HepG2 (cell line): Measurements from ENCODE around the gene ADI1. TPM values are rescaled to one million over a fixed set of nuclear protein-coding genes. Genes with fewer than 3 reads are reported as not detected.
A peak's percentile ranks its signal among the peaks of the same experiment; 100 is the strongest.

ENCODE experiments used
- ATAC-seq: fragments of 200-7000 bp; cut with Tn5 transposase; 3 replicates; pipeline ENCODE4 v1.9.1; 2020; ENCODE audit warnings: mild to moderate bottlenecking, moderate library complexity
- BruUV-seq: library from RNA; stranded (reverse); fragments of 400-500 nt; replicated peaks from 2 replicates; lab custom pipeline; 2021; lab: Mats Ljungman, UMichigan
- CTCF ChIA-PET: fragments of 300-600 bp; formaldehyde crosslinking; extraction: SDS; loops from one replicate; lab custom pipeline; 2021; ENCODE audit warnings: low total read pairs, inconsistent platforms, low intra/inter-chr PET ratio; lab: Yijun Ruan, JAX
- POLR2A ChIA-PET: fragments of 350-600 bp; sonication (Branson Sonifier 250); formaldehyde crosslinking; loops from one replicate; lab custom pipeline; 2020; ENCODE audit warnings: antibody characterized with exemption, inconsistent platforms; lab: Yijun Ruan, JAX
- DNase-seq: peaks from one replicate; pipeline ENCODE4 v3.0.0-alpha.2; 2015; ENCODE audit warnings: low spot score
- FAIRE-seq: peaks from 3 replicates; lab custom pipeline; 2011; peaks lifted over from hg19 to GRCh38; lab: Jason Lieb, UNC
- H2AFZ ChIP-seq: one replicate; pipeline ENCODE4 v1.6.1; 2011; ENCODE audit warnings: low read length, inconsistent platforms
- H3K27ac ChIP-seq: fragments of 300-600 bp; 3 replicates; pipeline ENCODE4 v1.8.0; 2011; ENCODE audit warnings: mixed run types, mild to moderate bottlenecking, mixed read lengths, low read length, inconsistent platforms; ENCODE audit not compliant: insufficient read depth; ENCODE audit errors: extremely low read length
- H3K27me3 ChIP-seq, 2 experiments: fragments of 200-600 bp in 1 of 2; 2 replicates in 1 of 2; 3 replicates in 1 of 2; pipeline versions ENCODE4 v1.6.0 to v1.8.0; 2011; ENCODE audit warnings: low read length in 2 of 2, mild to moderate bottlenecking in 2 of 2, moderate library complexity in 2 of 2, inconsistent platforms in 1 of 2; ENCODE audit not compliant: insufficient read depth in 2 of 2, control insufficient read depth in 1 of 2
- H3K36me3 ChIP-seq, 2 experiments: fragments of 200-600 bp in 1 of 2; replicated peaks in 1 of 2; 2 replicates in 1 of 2; 3 replicates in 1 of 2; pipeline versions ENCODE4 v1.5.1 to v1.8.0; 2011; ENCODE audit warnings: low read length in 2 of 2, inconsistent platforms in 1 of 2; ENCODE audit not compliant: insufficient read depth in 2 of 2, control insufficient read depth in 1 of 2
- H3K4me1 ChIP-seq: 2 replicates; pipeline ENCODE4 v1.5.1; 2012; ENCODE audit warnings: low read length, inconsistent platforms; ENCODE audit not compliant: insufficient read depth
- H3K4me2 ChIP-seq: 2 replicates; pipeline ENCODE4 v1.6.0; 2011; ENCODE audit warnings: low read depth, low read length, inconsistent platforms
- H3K4me3 ChIP-seq, 3 experiments: fragments of 200-600 bp in 1 of 3; sonication (generic), shearing (Covaris generic) in 1 of 3; replicated peaks in 1 of 3; 2 replicates each; pipeline ENCODE4 v1.5.1; 2011 to 2016; ENCODE audit warnings: low read length in 3 of 3, inconsistent platforms in 2 of 3, low read depth in 2 of 3, mild to moderate bottlenecking in 2 of 3, control low read depth in 1 of 3, mixed read lengths in 1 of 3; ENCODE audit not compliant: insufficient read depth in 1 of 3
- H3K79me2 ChIP-seq: one replicate; pipeline ENCODE4 v1.6.1; 2011; ENCODE audit warnings: low read length, inconsistent platforms; ENCODE audit not compliant: insufficient read depth
- H3K9ac ChIP-seq: 2 replicates; pipeline ENCODE4 v1.6.0; 2011; ENCODE audit warnings: mild to moderate bottlenecking, low read depth, low read length, inconsistent platforms; ENCODE audit not compliant: insufficient read depth
- H3K9me3 ChIP-seq: 2 replicates; pipeline ENCODE4 v1.5.1; 2012; ENCODE audit warnings: mild to moderate bottlenecking, low read length
- H4K20me1 ChIP-seq: 2 replicates; pipeline ENCODE4 v1.6.0; 2011; ENCODE audit warnings: inconsistent platforms, mild to moderate bottlenecking, low read length, moderate library complexity; ENCODE audit not compliant: insufficient read depth
- AGO2 ChIP-seq: fragments of 200-400 bp; formaldehyde crosslinking; optimal IDR thresholded peaks from 2 replicates; pipeline ENCODE3; 2017; ENCODE audit warnings: mild to moderate bottlenecking, low read depth, low read length, moderate library complexity
- KDM5B ChIP-seq: sonication (generic); formaldehyde crosslinking; IDR thresholded peaks from 2 replicates; pipeline ENCODE4 v1.4.0; 2020; ENCODE audit warnings: missing genetic modification reagents, mild to moderate bottlenecking, borderline replicate concordance
- MLXIP ChIP-seq: sonication (generic); formaldehyde crosslinking; IDR thresholded peaks from 2 replicates; pipeline ENCODE4 v1.9.0; 2021; ENCODE audit warnings: missing genetic modification reagents, borderline replicate concordance
- TAF15 ChIP-seq: fragments of 200-400 bp; formaldehyde crosslinking; IDR thresholded peaks from one replicate; pipeline ENCODE4 v1.6.1; 2018; ENCODE audit warnings: mild to moderate bottlenecking, low read depth, low read length; ENCODE audit not compliant: poor library complexity, severe bottlenecking
- TBX2 ChIP-seq: sonication (generic); formaldehyde crosslinking; IDR thresholded peaks from 2 replicates; pipeline ENCODE4 v1.5.0; 2020; ENCODE audit warnings: missing genetic modification reagents, mild to moderate bottlenecking, borderline replicate concordance
- TCF7 ChIP-seq: sonication (generic); IDR thresholded peaks from 2 replicates; pipeline ENCODE4 v1.6.1; 2016; ENCODE audit warnings: antibody characterized with exemption, low read depth
- THRA ChIP-seq: sonication (generic); formaldehyde crosslinking; IDR thresholded peaks from 2 replicates; pipeline ENCODE4 v1.4.0; 2020; ENCODE audit warnings: missing genetic modification reagents, borderline replicate concordance
- ZFP37 ChIP-seq: sonication (generic); formaldehyde crosslinking; IDR thresholded peaks from 2 replicates; pipeline ENCODE4 v1.4.0; 2020; ENCODE audit warnings: missing genetic modification reagents, borderline replicate concordance
- ZMYM4 ChIP-seq: sonication (generic); formaldehyde crosslinking; IDR thresholded peaks from 2 replicates; pipeline ENCODE4 v1.8.1; 2023; ENCODE audit warnings: mild to moderate bottlenecking, missing genetic modification reagents
- WGBS: methylation state at CpG from one replicate; pipeline ENCODE4 v1.1.6; 2017; ENCODE audit warnings: low lambda C conversion rate; 5-methylcytosine and 5-hydroxymethylcytosine counted together
- in situ Hi-C: cut with HindIII; loops from 2 replicates; pipeline ENCODE4 v1.10.0; 2017; ENCODE audit warnings: low pct_unique_long_range_greater_than_20kb; ENCODE audit not compliant: extremely low pct_ligation_motif_present
- intact Hi-C: fragments of 100-400 bp; cut with micrococcal nuclease; formaldehyde crosslinking; loops from one replicate; pipeline ENCODE4 v1.10.0; 2022; ENCODE audit not compliant: unreplicated experiment
- polyA plus RNA-seq, 8 experiments: library from polyadenylated mRNA; depleted of rRNA in 3 of 8; stranded (reverse) in 7 of 8; unstranded in 1 of 8; fragments of >200 nt; fragmentation: Illumina TruSeq in 4 of 8; extraction: Trizol in 4 of 8; gene quantifications; 2 replicates each; pipeline versions ENCODE4 v1.2.1 to v1.2.3, GENCODE V29; 2011 to 2016; ENCODE audit warnings: low read depth in 4 of 8, missing spikeins in 1 of 8, mixed read lengths in 1 of 8; ENCODE audit not compliant: insufficient read depth in 1 of 8
- total RNA-seq, 5 experiments: library from RNA; depleted of rRNA; stranded (reverse); fragments of >200 nt; fragmentation: Illumina TruSeq; extraction: Trizol; gene quantifications; 2 replicates each; pipeline ENCODE4 v1.2.3, GENCODE V29; 2016; ENCODE audit warnings: low read depth in 1 of 5
- TF ChIP-seq, protein P1 (sequence below): IDR thresholded peaks from 2 replicates; pipeline ENCODE4 v1.6.1; 2012; ENCODE audit warnings: inconsistent platforms

The ADI1 gene
- total and polyA plus RNA-seq, 2 of the 13 experiments (the other 11 are each of a cell fraction or from before 2014, with no cell fraction given), result 28.7 to 123 TPM

DNA sequence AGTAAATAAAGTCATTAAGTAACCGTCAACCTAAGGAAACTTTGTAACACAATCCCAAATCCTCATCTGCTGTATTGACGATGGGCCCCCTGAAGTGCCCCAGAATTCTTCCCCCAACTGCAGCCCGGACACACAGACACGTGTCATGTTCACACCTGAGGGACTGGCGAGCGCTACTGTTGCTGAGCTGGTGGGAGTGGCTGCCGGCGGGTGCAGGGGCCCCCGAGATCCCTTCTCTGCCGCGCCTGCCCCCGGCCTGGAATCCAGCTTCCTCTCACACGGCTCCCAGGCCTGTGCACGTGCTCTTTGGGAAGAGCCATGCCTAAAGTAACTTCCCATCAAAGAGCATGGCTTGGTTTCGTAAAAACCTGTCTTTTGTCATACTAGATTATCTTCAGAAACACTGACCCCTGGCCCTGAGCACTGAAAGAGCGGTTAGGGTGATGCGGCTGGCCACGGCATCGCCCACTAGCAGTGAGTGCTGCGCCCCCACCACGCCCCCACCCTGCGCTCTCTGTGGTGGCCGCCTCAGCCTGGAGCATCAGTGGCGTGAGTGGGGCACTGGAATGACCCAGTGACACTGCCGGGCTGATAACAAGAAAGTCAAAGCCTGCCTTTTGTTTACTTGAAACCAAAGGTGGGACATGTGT lies 56.0 kb downstream of the ADI1 start:
- in situ Hi-C loops, result no loop called here
- no peaks in the 10 kb centered on the region for H3K9me3 ChIP-seq
- no peak overlapping the region for H3K9ac ChIP-seq
- H3K27ac ChIP-seq, result no peak overlapping the region
- no peak overlapping the region for H2AFZ ChIP-seq
- no TSS peak for BruUV-seq
- WGBS, result 95% methylated on average over 25 of the region's 25 CpGs
- TF ChIP-seq ZFP37 (CRISPR knock-in tag) (no peak), THRA (CRISPR knock-in tag) (no peak), AGO2 (peak; percentile 69)
- TF ChIP-seq, all 625 proteins: peak for 1
- FAIRE-seq (no peak), DNase-seq (no peak), ATAC-seq (no peak)
- H3K36me3 ChIP-seq, result peaks cover 5 to 22% of the 10 kb centered on the region in 2 experiments; a peak in 3 of 5 replicates
- intact Hi-C loops, result no loop called here
- POLR2A ChIA-PET, result no interaction called here
- no peak overlapping the region for H3K4me3 ChIP-seq
- peaks cover 39% of the 10 kb centered on the region for H3K4me1 ChIP-seq
- CTCF ChIA-PET, result interaction anchor here (0.9 kb wide), 1 partner anchor 188 kb away, joined by 3 read pairs; no protein-coding TSS in a partner anchor
- H4K20me1 ChIP-seq, result no peaks in the 10 kb centered on the region
- no peaks in the 10 kb centered on the region for H3K79me2 ChIP-seq
- H3K27me3 ChIP-seq, result no peaks in the 10 kb centered on the region
- H3K4me2 ChIP-seq, result no peak overlapping the region

GRCh38 chr2:3462493-3463104 lies 56.7 kb downstream of the ADI1 start:
- ChIA-PET CTCF (interaction anchor here (0.9 to 1.5 kb wide), 3 partner anchors 37 to 189 kb away, joined by 3 to 9 read pairs (median 4); no protein-coding TSS in a partner anchor), POLR2A (interaction anchor here (1.1 kb wide), 1 partner anchor 56 kb away, joined by 3 read pairs; no protein-coding TSS in a partner anchor)
- no peak overlapping the region for H3K27ac ChIP-seq
- FAIRE-seq (no peak), ATAC-seq (no peak), DNase-seq (no peak)
- no peak overlapping the region for H3K9ac ChIP-seq
- BruUV-seq, result no TSS peak
- WGBS, result 96% methylated on average over 10 of the region's 10 CpGs
- H3K4me3 ChIP-seq, result no peak overlapping the region
- H3K9me3 ChIP-seq, result no peaks in the 10 kb centered on the region
- H3K79me2 ChIP-seq, result no peaks in the 10 kb centered on the region
- H4K20me1 ChIP-seq, result no peaks in the 10 kb centered on the region
- in situ Hi-C loops, result no loop called here
- H3K36me3 ChIP-seq, result peaks cover 12 to 22% of the 10 kb centered on the region in 2 experiments; a peak in 4 of 5 replicates
- no peaks in the 10 kb centered on the region for H3K27me3 ChIP-seq
- intact Hi-C loops, result loop anchor here (1.0 kb wide), 2 partner anchors 38 to 189 kb away; no protein-coding TSS in a partner anchor
- no peak overlapping the region for H3K4me2 ChIP-seq
- no peak overlapping the region for H2AFZ ChIP-seq
- H3K4me1 ChIP-seq, result peaks cover 39% of the 10 kb centered on the region
- TF ChIP-seq TBX2, result 0 out of 2 replicates have a peak, but pooled peaks have one; percentile 20
- TF ChIP-seq, protein P1, sequence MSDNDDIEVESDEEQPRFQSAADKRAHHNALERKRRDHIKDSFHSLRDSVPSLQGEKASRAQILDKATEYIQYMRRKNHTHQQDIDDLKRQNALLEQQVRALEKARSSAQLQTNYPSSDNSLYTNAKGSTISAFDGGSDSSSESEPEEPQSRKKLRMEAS, result no peak
- TF ChIP-seq TCF7, result no peak
- TF ChIP-seq TAF15, result no peak
- TF ChIP-seq KDM5B (CRISPR knock-in tag), result no peak
- no peak for TF ChIP-seq MLXIP
- no peak for TF ChIP-seq ZMYM4 (CRISPR knock-in tag)
